Stomach (tissue), 9 donors: Measurements from ENCODE around the gene EME1. TPM values are rescaled to one million over a fixed set of nuclear protein-coding genes. Genes with fewer than 3 reads are reported as not detected.

Source experiments
- DNase-seq, 2 donors: peaks; one replicate each; pipeline versions ENCODE4 v3.0.0 to v3.0.0-alpha.2; 2013 to 2019
- H3K27ac ChIP-seq, 5 donors: fragments of 200-600 bp in 4 of 5; sonication (generic) in 4 of 5; one replicate each; pipeline ENCODE4 v1.5.1; 2013 to 2019; ENCODE audit warnings: mild to moderate bottlenecking in 1 of 5, moderate library complexity in 1 of 5
- H3K27me3 ChIP-seq, 3 donors: fragments of 200-600 bp; sonication (generic); one replicate each; pipeline ENCODE4 v1.5.1; 2017 to 2019; ENCODE audit warnings: mixed run types in 1 of 3
- H3K36me3 ChIP-seq, 4 donors: fragments of 200-600 bp; sonication (generic); 1 replicate in 3 of 4; 2 replicates in 1 of 4; pipeline ENCODE4 v1.5.1; 2016 to 2019
- H3K4me1 ChIP-seq, 4 donors: fragments of 200-600 bp; sonication (generic); one replicate each; pipeline ENCODE4 v1.5.1; 2016 to 2019
- H3K4me3 ChIP-seq, 4 donors: fragments of 200-600 bp; sonication (generic) in 3 of 4; one replicate each; pipeline ENCODE4 v1.5.1; 2016 to 2019; ENCODE audit warnings: mild to moderate bottlenecking in 1 of 4
- H3K9me3 ChIP-seq, 4 donors: fragments of 200-600 bp; sonication (generic); one replicate each; pipeline ENCODE4 v1.5.1; 2016 to 2019
- CTCF ChIP-seq, 7 experiments: fragments of 450-650 bp in 4 of 7; fragments of 200-600 bp in 3 of 7; sonication (generic) in 3 of 7; IDR thresholded peaks; one replicate each; pipeline ENCODE4 v1.5.1; 2016 to 2019; ENCODE audit warnings: antibody characterized with exemption in 7 of 7, control low read depth in 2 of 7, mild to moderate bottlenecking in 1 of 7
- EP300 ChIP-seq: sonication (generic); formaldehyde crosslinking; IDR thresholded peaks from one replicate; pipeline ENCODE4 v1.6.1; 2017; ENCODE audit warnings: antibody characterized with exemption
- POLR2A ChIP-seq, 4 donors: fragments of 450-650 bp; IDR thresholded peaks; one replicate each; pipeline ENCODE4 v1.6.1; 2016; ENCODE audit warnings: antibody characterized with exemption in 4 of 4, control low read depth in 2 of 4, mild to moderate bottlenecking in 1 of 4, moderate library complexity in 1 of 4
- POLR2AphosphoS5 ChIP-seq, 3 donors: sonication (generic); formaldehyde crosslinking; IDR thresholded peaks; one replicate each; pipeline ENCODE4 v1.6.1; 2016; ENCODE audit warnings: antibody characterized with exemption in 3 of 3
- WGBS, 5 donors: extraction: QIAGEN DNeasy Blood & Tissue Kit in 3 of 5; methylation state at CpG; one replicate each; pipeline versions ENCODE4 v1.1.5 to v1.1.7; 2013 to 2018; 5-methylcytosine and 5-hydroxymethylcytosine counted together
- intact Hi-C: fragments of 100-400 bp; cut with DNase I; formaldehyde crosslinking; loops from one replicate; pipeline ENCODE4 v1.15.1; 2023; ENCODE audit warnings: low total_unique reads
- polyA plus RNA-seq, 3 donors: library from polyadenylated mRNA; stranded (reverse); fragments of 200-250 nt; gene quantifications; one replicate each; pipeline ENCODE4 v1.2.3, GENCODE V29; 2013
- total RNA-seq, 5 donors: library from RNA; depleted of rRNA; stranded (reverse); fragments of >200 nt; gene quantifications; one replicate each; pipeline versions ENCODE4 v1.1.0 to v1.2.3, GENCODE V29; 2014 to 2016
- donor health status: healthy with polysubstance abuse.
- donor health status: Bipolar disorder and iron deficiency.
- donor health status: healthy.

EME1 gene
- total and polyA plus RNA-seq, 8 donors: 0.87 to 15.8 (median 2.6) TPM; not detected in 2

DNA sequence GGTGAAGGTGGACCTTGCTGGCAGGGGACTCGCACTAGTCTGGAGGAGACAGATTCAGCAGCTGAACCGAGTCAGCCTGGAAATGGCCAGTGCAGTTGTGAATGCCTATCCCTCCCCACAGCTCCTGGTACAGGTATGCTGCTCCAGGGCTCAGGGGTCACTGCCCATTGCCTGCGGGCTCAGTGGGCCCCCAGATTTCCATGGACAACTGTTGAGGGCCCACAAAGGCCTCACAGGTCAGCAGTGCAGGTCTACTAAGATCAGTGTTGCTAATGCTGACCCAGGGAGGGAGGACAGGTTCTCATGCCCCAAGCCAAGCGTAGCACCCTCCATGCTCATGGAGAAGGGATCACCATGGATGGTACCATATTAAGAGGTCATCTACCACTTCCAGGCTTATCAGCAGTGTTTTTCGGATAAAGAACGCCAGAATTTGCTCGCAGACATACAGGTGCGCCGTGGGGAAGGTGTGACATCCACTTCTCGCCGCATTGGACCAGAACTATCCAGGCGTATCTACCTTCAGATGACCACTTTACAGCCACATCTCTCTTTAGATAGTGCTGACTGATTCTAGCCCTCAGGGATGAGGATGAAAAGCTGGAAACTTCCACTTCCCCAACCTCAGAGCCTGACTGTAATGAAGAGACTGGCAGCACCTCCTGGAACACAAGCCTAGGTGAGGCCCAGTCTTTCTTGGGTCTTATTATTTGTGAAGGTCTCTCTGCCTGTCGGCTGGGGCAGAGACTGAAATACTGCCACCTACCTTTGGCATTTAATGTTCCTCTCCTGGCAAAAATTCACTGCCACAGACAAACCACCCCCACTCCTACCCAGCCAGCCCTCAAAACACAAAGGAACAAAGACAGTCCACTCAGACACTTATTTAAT is 7.6 kb downstream of the EME1 start:
- Histone ChIP-seq H3K36me3 (peaks cover 46 to 66% (median 57%) of the 10 kb centered on the region in 4 donors), H3K9me3 (no peaks in the 10 kb centered on the region), H3K27ac (no peak overlapping the region), H3K4me3 (no peak overlapping the region), H3K27me3 (no peaks in the 10 kb centered on the region), H3K4me1 (peaks cover 0 to 5% (median 0%) of the 10 kb centered on the region in 4 donors)
- intact Hi-C loops: no loop called here
- TF ChIP-seq POLR2A (IDR thresholded peaks at IDR 0.05) (no peak), POLR2AphosphoS5 (IDR thresholded peaks at IDR 0.05) (no peak), CTCF (IDR thresholded peaks at IDR 0.05) (no peak), EP300 (no peak)
- 84 to 91% (median 87%) methylated on average over 11 to 13 of the region's 13 CpGs for WGBS, 5 donors
- DNase-seq: no peak

- 87 to 93% (median 92%) methylated on average over 7 of the region's 7 CpGs for WGBS, 5 donors
- no peak for TF ChIP-seq POLR2A (IDR thresholded peaks at IDR 0.05)
- TF ChIP-seq POLR2AphosphoS5 (IDR thresholded peaks at IDR 0.05): no peak
- no peak for TF ChIP-seq CTCF (IDR thresholded peaks at IDR 0.05)
- no peak for TF ChIP-seq EP300
- Histone ChIP-seq H3K27me3 (no peaks in the 10 kb centered on the region), H3K36me3 (peaks cover 53 to 73% (median 64%) of the 10 kb centered on the region in 4 donors), H3K4me3 (no peak overlapping the region), H3K4me1 (peaks cover 0 to 5% (median 0%) of the 10 kb centered on the region in 4 donors), H3K9me3 (no peaks in the 10 kb centered on the region), H3K27ac (no peak overlapping the region)
- DNase-seq: no peak
- intact Hi-C loops: no loop called here
These were observed 8.3 kb downstream of the EME1 start for GRCh38 chr17:50381260-50381815.

DNA sequence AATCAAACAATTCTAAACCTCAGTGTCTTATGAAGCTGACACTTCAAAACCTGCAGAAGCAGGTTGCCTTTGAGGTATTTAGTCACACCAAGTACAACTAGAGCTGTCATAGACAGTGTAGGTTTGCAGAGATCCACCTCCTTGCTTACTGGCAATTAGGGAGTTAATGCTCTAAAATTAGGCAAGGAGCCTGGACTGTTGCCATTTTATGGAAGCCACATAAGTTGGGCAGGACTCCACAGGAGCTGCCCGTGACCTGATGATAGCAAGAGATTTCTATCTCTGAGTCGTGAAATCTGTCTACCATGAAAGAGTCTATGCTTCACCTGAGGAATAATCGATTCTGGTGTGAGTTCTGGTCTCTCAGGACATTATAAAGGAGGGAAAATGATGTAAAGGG is 8.9 kb downstream of the EME1 start:
- peaks cover 59 to 79% (median 70%) of the 10 kb centered on the region in 4 donors for H3K36me3 ChIP-seq
- H3K9me3 ChIP-seq: no peaks in the 10 kb centered on the region
- intact Hi-C loops: no loop called here
- H3K4me1 ChIP-seq: peaks cover 0 to 5% (median 0%) of the 10 kb centered on the region in 4 donors
- H3K4me3 ChIP-seq: no peak overlapping the region
- H3K27me3 ChIP-seq: no peaks in the 10 kb centered on the region
- TF ChIP-seq POLR2A (IDR thresholded peaks at IDR 0.05): no peak
- TF ChIP-seq POLR2AphosphoS5 (IDR thresholded peaks at IDR 0.05): no peak
- no peak for TF ChIP-seq CTCF (IDR thresholded peaks at IDR 0.05)
- no peak for TF ChIP-seq EP300
- H3K27ac ChIP-seq: no peak overlapping the region
- DNase-seq: no peak
- WGBS, 5 donors: 34 to 44% (median 44%) methylated on average over 3 of the region's 3 CpGs

DNA sequence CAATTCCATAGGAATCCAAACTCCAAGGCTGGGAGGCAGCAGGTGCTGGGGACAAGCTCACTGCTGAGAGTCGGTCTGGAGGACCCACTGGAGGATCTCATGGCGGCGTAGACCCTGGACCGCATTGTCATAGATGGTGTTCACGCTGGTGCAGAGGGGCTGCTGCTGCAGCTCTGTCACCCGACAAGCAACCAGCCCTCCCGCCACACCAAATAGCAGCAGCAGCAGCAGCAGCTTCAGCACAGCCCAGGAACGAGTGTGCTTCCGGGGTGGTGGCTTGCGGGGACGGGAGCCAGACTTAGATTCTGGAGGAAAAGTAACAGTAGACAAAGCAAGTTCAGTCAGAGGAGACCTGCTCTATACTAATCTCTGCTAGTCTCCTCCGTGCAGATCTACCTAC is 9.9 kb downstream of the EME1 start:
- TF ChIP-seq POLR2A (IDR thresholded peaks at IDR 0.05) (no peak), POLR2AphosphoS5 (IDR thresholded peaks at IDR 0.05) (no peak), EP300 (no peak), CTCF (IDR thresholded peaks at IDR 0.05) (no peak)
- no peaks in the 10 kb centered on the region for H3K27me3 ChIP-seq
- H3K4me1 ChIP-seq: peaks cover 0 to 5% (median 0%) of the 10 kb centered on the region in 4 donors
- no peak overlapping the region for H3K4me3 ChIP-seq
- WGBS, 5 donors: 87 to 95% (median 93%) methylated on average over 12 of the region's 12 CpGs
- DNase-seq: no peak
- intact Hi-C loops: no loop called here
- no peak overlapping the region for H3K27ac ChIP-seq
- no peaks in the 10 kb centered on the region for H3K9me3 ChIP-seq
- H3K36me3 ChIP-seq: peaks cover 69 to 89% (median 80%) of the 10 kb centered on the region in 4 donors
